Measurements from ENCODE around the gene MILR1.

DNA sequence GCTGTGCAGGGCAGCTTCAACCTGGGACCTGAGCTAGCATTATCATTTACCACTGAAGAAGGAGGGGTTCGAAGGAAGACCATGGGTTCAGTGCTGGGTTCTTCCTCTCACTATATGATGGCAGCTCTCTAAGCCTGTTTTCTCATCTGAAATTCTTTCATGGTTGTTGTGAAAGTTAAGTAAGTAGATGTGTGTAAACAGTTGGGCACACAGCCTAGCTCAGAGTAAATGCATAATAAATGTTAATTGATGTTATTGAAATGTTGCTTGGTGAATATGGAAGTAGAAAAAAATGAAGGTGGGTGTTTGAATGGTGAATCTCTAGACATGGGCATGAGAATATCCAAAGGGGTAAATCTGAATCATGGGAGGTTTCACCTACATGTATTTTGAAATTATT is 66.9 kb downstream of the MILR1 start:
- TF ChIP-seq, protein P1, sequence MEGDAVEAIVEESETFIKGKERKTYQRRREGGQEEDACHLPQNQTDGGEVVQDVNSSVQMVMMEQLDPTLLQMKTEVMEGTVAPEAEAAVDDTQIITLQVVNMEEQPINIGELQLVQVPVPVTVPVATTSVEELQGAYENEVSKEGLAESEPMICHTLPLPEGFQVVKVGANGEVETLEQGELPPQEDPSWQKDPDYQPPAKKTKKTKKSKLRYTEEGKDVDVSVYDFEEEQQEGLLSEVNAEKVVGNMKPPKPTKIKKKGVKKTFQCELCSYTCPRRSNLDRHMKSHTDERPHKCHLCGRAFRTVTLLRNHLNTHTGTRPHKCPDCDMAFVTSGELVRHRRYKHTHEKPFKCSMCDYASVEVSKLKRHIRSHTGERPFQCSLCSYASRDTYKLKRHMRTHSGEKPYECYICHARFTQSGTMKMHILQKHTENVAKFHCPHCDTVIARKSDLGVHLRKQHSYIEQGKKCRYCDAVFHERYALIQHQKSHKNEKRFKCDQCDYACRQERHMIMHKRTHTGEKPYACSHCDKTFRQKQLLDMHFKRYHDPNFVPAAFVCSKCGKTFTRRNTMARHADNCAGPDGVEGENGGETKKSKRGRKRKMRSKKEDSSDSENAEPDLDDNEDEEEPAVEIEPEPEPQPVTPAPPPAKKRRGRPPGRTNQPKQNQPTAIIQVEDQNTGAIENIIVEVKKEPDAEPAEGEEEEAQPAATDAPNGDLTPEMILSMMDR (IDR thresholded peaks at IDR 0.05; ENCODE audit: low read depth, low read length, missing input control): no peak
- TF ChIP-seq, protein P2, sequence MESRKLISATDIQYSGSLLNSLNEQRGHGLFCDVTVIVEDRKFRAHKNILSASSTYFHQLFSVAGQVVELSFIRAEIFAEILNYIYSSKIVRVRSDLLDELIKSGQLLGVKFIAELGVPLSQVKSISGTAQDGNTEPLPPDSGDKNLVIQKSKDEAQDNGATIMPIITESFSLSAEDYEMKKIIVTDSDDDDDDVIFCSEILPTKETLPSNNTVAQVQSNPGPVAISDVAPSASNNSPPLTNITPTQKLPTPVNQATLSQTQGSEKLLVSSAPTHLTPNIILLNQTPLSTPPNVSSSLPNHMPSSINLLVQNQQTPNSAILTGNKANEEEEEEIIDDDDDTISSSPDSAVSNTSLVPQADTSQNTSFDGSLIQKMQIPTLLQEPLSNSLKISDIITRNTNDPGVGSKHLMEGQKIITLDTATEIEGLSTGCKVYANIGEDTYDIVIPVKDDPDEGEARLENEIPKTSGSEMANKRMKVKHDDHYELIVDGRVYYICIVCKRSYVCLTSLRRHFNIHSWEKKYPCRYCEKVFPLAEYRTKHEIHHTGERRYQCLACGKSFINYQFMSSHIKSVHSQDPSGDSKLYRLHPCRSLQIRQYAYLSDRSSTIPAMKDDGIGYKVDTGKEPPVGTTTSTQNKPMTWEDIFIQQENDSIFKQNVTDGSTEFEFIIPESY (IDR thresholded peaks at IDR 0.05): no peak
- TF ChIP-seq RAD21 (IDR thresholded peaks at IDR 0.05) (no peak), FOXA2 (IDR thresholded peaks at IDR 0.05) (no peak), JUND (IDR thresholded peaks at IDR 0.05) (no peak), FOXA1 (IDR thresholded peaks at IDR 0.05) (no peak), GABPA (IDR thresholded peaks at IDR 0.05 in 1 of 2, conservative IDR thresholded peaks at IDR 0.05 in 1 of 2) (no peak), SP1 (IDR thresholded peaks at IDR 0.05) (no peak), YY1 (IDR thresholded peaks at IDR 0.05) (no peak)
- TF ChIP-seq, protein P3, sequence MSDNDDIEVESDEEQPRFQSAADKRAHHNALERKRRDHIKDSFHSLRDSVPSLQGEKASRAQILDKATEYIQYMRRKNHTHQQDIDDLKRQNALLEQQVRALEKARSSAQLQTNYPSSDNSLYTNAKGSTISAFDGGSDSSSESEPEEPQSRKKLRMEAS (IDR thresholded peaks at IDR 0.05): no peak
- TF ChIP-seq, protein P4, sequence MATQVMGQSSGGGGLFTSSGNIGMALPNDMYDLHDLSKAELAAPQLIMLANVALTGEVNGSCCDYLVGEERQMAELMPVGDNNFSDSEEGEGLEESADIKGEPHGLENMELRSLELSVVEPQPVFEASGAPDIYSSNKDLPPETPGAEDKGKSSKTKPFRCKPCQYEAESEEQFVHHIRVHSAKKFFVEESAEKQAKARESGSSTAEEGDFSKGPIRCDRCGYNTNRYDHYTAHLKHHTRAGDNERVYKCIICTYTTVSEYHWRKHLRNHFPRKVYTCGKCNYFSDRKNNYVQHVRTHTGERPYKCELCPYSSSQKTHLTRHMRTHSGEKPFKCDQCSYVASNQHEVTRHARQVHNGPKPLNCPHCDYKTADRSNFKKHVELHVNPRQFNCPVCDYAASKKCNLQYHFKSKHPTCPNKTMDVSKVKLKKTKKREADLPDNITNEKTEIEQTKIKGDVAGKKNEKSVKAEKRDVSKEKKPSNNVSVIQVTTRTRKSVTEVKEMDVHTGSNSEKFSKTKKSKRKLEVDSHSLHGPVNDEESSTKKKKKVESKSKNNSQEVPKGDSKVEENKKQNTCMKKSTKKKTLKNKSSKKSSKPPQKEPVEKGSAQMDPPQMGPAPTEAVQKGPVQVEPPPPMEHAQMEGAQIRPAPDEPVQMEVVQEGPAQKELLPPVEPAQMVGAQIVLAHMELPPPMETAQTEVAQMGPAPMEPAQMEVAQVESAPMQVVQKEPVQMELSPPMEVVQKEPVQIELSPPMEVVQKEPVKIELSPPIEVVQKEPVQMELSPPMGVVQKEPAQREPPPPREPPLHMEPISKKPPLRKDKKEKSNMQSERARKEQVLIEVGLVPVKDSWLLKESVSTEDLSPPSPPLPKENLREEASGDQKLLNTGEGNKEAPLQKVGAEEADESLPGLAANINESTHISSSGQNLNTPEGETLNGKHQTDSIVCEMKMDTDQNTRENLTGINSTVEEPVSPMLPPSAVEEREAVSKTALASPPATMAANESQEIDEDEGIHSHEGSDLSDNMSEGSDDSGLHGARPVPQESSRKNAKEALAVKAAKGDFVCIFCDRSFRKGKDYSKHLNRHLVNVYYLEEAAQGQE (IDR thresholded peaks at IDR 0.05): no peak

All from liver (tissue), 3 donors.